Ishikawa (cell line): ENCODE measurements around the gene GRIN1.

Experiments
- CEBPB ChIP-seq: IDR thresholded peaks from 2 replicates; pipeline ENCODE4 v1.6.1; 2012
- CREB1 ChIP-seq: IDR thresholded peaks from 2 replicates; pipeline ENCODE4 v1.6.1; 2012; ENCODE audit warnings: low read depth
- EP300 ChIP-seq: IDR thresholded peaks from 2 replicates; pipeline ENCODE4 v1.6.1; 2012; ENCODE audit warnings: borderline replicate concordance
- FOXM1 ChIP-seq: IDR thresholded peaks from 2 replicates; pipeline ENCODE4 v1.6.1; 2012; ENCODE audit warnings: low read depth, borderline replicate concordance
- MAX ChIP-seq: IDR thresholded peaks from 2 replicates; pipeline ENCODE4 v1.6.1; 2012
- NFIC ChIP-seq: IDR thresholded peaks from 2 replicates; pipeline ENCODE4 v1.6.1; 2012
- RAD21 ChIP-seq: IDR thresholded peaks from 2 replicates; pipeline ENCODE4 v1.6.1; 2012; ENCODE audit warnings: low read depth
- REST ChIP-seq: IDR thresholded peaks from 2 replicates; pipeline ENCODE4 v1.6.1; 2012; ENCODE audit warnings: low read depth, mild to moderate bottlenecking
- TAF1 ChIP-seq: IDR thresholded peaks from 2 replicates; pipeline ENCODE4 v1.6.1; 2012; ENCODE audit warnings: low read depth, mild to moderate bottlenecking
- TCF12 ChIP-seq: IDR thresholded peaks from 2 replicates; pipeline ENCODE4 v1.6.1; 2012; ENCODE audit warnings: low read depth
- TEAD4 ChIP-seq: IDR thresholded peaks from 2 replicates; pipeline ENCODE4 v1.6.1; 2012
- USF1 ChIP-seq: IDR thresholded peaks from 2 replicates; pipeline ENCODE4 v1.6.1; 2012
- YY1 ChIP-seq: IDR thresholded peaks from 2 replicates; pipeline ENCODE4 v1.6.1; 2012; ENCODE audit warnings: low read depth
- ZBTB7A ChIP-seq: IDR thresholded peaks from 2 replicates; pipeline ENCODE4 v1.6.1; 2012; ENCODE audit warnings: low read depth

Gene GRIN1

GRCh38 chr9:137189297-137190295, 50.6 kb downstream of the GRIN1 start:
- TF ChIP-seq TCF12 (no peak), USF1 (no peak), MAX (no peak), REST (0 out of 2 replicates have a peak, but pooled peaks have one; percentile 4)

GRCh38 chr9:137190315-137190856, 51.4 kb downstream of the GRIN1 start:
- TF ChIP-seq RAD21 (0 out of 2 replicates have a peak, but pooled peaks have one; percentile 5), FOXM1 (no peak), USF1 (no peak), MAX (no peak), CEBPB (no peak), TCF12 (no peak)

- TF ChIP-seq CREB1 (no peak), YY1 (no peak), TAF1 (no peak), MAX (no peak), EP300 (no peak), USF1 (no peak), ZBTB7A (no peak), TCF12 (no peak), TEAD4 (no peak), FOXM1 (no peak), REST (no peak), RAD21 (no peak), NFIC (no peak)
Measured at GRCh38 chr9:137191245-137191644, 52.3 kb downstream of the GRIN1 start.

- no peak for TF ChIP-seq CREB1
Measured at GRCh38 chr9:137191691-137192447, 52.9 kb downstream of the GRIN1 start.

GRCh38 chr9:137192448-137192780, 53.5 kb downstream of the GRIN1 start:
- TF ChIP-seq MAX = no peak
- no peak for TF ChIP-seq CREB1
